D721Med (cell line): ENCODE measurements around the gene FAM20C.

Experiments
- DNase-seq: peaks from one replicate; pipeline ENCODE4 v3.0.0; 2011; ENCODE audit warnings: low spot score; ENCODE audit not compliant: insufficient read length
- FAIRE-seq: peaks from 2 replicates; lab custom pipeline; 2011; peaks lifted over from hg19 to GRCh38; lab: Jason Lieb, UNC
- CTCF ChIP-seq: IDR thresholded peaks from 2 replicates; pipeline ENCODE4 v1.5.1; 2012; ENCODE audit warnings: mild to moderate bottlenecking, control low read depth; ENCODE audit not compliant: insufficient read depth; ENCODE audit errors: missing control alignments

The FAM20C gene

GRCh38 chr7:277228-277627 lies 84.9 kb downstream of the FAM20C start:
- DNase-seq = no peak
- FAIRE-seq = no peak

GRCh38 chr7:278081-278480 lies 85.7 kb downstream of the FAM20C start:
- FAIRE-seq (no peak), DNase-seq (no peak)
- TF ChIP-seq CTCF = no peak

More at GRCh38 chr7:277228-277627, 84.9 kb downstream of the FAM20C start:
- TF ChIP-seq CTCF = no peak

- DNase-seq (no peak), FAIRE-seq (no peak)
- TF ChIP-seq CTCF = no peak
These were observed 87.5 kb downstream of the FAM20C start for GRCh38 chr7:279821-280220.

DNA sequence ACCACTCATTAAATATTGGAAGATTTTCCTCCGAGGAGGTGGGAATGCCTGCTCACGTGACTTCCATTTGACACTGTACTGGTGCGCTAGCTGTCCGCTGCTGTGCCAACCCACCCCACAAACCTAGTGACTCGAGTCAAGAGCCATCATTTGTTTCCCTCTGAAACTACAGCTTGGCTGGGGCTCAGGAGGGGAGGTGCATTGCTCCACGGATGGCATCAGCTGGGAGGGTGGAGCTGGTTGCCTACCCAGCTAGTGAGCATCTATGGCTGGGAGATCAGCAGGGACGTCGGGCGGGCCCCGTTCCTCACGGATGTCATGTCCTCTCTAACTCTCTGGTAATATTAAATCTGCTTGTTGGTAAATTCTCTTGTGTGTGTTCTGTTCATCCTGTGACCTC lies 88.1 kb downstream of the FAM20C start:
- DNase-seq = no peak
- FAIRE-seq = no peak
- no peak for TF ChIP-seq CTCF

DNA sequence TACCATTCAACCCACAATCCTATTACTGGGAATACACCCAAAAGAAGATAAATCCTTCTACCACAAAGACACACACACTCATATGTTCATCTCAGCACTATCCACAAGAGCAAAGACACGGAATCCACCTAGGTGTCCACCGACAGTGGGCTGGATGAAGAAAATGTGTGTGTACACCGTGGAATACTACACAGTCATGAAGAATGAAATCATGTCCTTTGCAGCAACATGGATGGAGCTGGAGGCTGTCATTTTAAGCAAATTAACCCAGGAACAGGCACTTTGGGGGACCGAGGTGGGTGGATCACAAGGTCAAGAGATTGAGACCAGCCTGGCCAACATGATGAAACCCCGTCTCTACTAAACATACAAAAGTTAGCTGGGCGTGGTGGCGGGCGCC lies 89.3 kb downstream of the FAM20C start:
- no peak for DNase-seq
- FAIRE-seq = no peak
- no peak for TF ChIP-seq CTCF

- no peak for TF ChIP-seq CTCF
- FAIRE-seq (no peak), DNase-seq (no peak)
These were observed 90.2 kb downstream of the FAM20C start for GRCh38 chr7:282621-283020.

GRCh38 chr7:284762-285722 lies 92.7 kb downstream of the FAM20C start:
- DNase-seq (no peak), FAIRE-seq (no peak)
- TF ChIP-seq CTCF = no peak
